ENCODE results near the gene C1orf226. TPM values are rescaled to one million over a fixed set of nuclear protein-coding genes. Genes with fewer than 3 reads are reported as not detected.

C1orf226 gene
- total and polyA plus RNA-seq, 9 of the 15 experiments (the other 6 are each of a cell fraction or from before 2014, with no cell fraction given), result 0.10 to 1.4 (median 0.47) TPM

- TF ChIP-seq SIRT6 (IDR thresholded peaks at IDR 0.05; ENCODE audit: low read depth, low read length) (no peak), NEUROD1 (IDR thresholded peaks at IDR 0.05; ENCODE audit: borderline replicate concordance, low read depth, low read length, partially characterized antibody) (no peak), BRCA1 (IDR thresholded peaks at IDR 0.05) (no peak), BRCA1 (CRISPR knock-in tag; IDR thresholded peaks at IDR 0.05) (no peak), CTCF (IDR thresholded peaks at IDR 0.05 in 2 of 3, conservative IDR thresholded peaks at IDR 0.05 in 1 of 3; ENCODE audit: insufficient read depth in 2 of 3, low read depth in 1 of 3, low read length in 3 of 3) (peak; percentile 69 to 88 (median 84)), SMAD1 (IDR thresholded peaks at IDR 0.05; ENCODE audit: low read depth, low read length, partially characterized antibody) (no peak), TGIF2 (CRISPR knock-in tag; IDR thresholded peaks at IDR 0.05) (no peak), KLF13 (tag; IDR thresholded peaks at IDR 0.05; ENCODE audit: borderline replicate concordance, low read depth) (no peak), ZNF79 (CRISPR knock-in tag; IDR thresholded peaks at IDR 0.05; ENCODE audit: low read depth) (no peak), CHD2 (IDR thresholded peaks at IDR 0.05; ENCODE audit: low read depth, low read length) (no peak), HNRNPLL (IDR thresholded peaks at IDR 0.05; ENCODE audit: low read depth, low read length, poor library complexity, severe bottlenecking) (no peak), CBFB (CRISPR knock-in tag; IDR thresholded peaks at IDR 0.05) (no peak), POLR2H (tag; IDR thresholded peaks at IDR 0.05; ENCODE audit: low read depth) (no peak), CUX1 (CRISPR knock-in tag; IDR thresholded peaks at IDR 0.05) (no peak), PATZ1 (CRISPR knock-in tag; IDR thresholded peaks at IDR 0.05; ENCODE audit: borderline replicate concordance) (no peak), ZNF146 (CRISPR knock-in tag; IDR thresholded peaks at IDR 0.05; ENCODE audit: unreplicated experiment) (no peak)
Measured at GRCh38 chr1:162391790-162392563, 10.4 kb downstream of the C1orf226 start (continued).
